DMS 273 (cell line): Measurements from ENCODE around the gene FRRS1L.

Experiments
- DNase-seq: peaks from one replicate; lab custom pipeline; 2025; ENCODE audit not compliant: unreplicated experiment; lab: John Stamatoyannopoulos, UW

The FRRS1L gene

GRCh38 chr9:109108318-109108717 is 58.7 kb downstream of the FRRS1L start:
- no peak for DNase-seq

GRCh38 chr9:109107402-109108240 is 59.4 kb downstream of the FRRS1L start:
- DNase-seq = no peak

GRCh38 chr9:109101810-109102209 is 65.2 kb downstream of the FRRS1L start:
- DNase-seq = no peak

- DNase-seq = no peak
These were observed 65.8 kb downstream of the FRRS1L start for GRCh38 chr9:109101202-109101595.

- DNase-seq = no peak
These were observed 66.4 kb downstream of the FRRS1L start for GRCh38 chr9:109100543-109101201.

GRCh38 chr9:109098960-109099308 is 68.1 kb downstream of the FRRS1L start:
- peak; percentile 46 for DNase-seq

GRCh38 chr9:109098171-109098959 is 68.7 kb downstream of the FRRS1L start:
- DNase-seq = peak; percentile 53

GRCh38 chr9:109097146-109097545 is 69.9 kb downstream of the FRRS1L start:
- no peak for DNase-seq

- DNase-seq = no peak
These were observed 71.7 kb downstream of the FRRS1L start for GRCh38 chr9:109095321-109095720.

- DNase-seq = no peak
These were observed 72.8 kb downstream of the FRRS1L start for GRCh38 chr9:109094268-109094667.

- DNase-seq = no peak
These were observed 74.5 kb downstream of the FRRS1L start for GRCh38 chr9:109092587-109092986.

- no peak for DNase-seq
These were observed 74.9 kb downstream of the FRRS1L start for GRCh38 chr9:109092051-109092580.

GRCh38 chr9:109088221-109088620 is 78.8 kb downstream of the FRRS1L start:
- DNase-seq = no peak

GRCh38 chr9:109087795-109088194 is 79.3 kb downstream of the FRRS1L start:
- no peak for DNase-seq

GRCh38 chr9:109086221-109086620 is 80.8 kb downstream of the FRRS1L start:
- DNase-seq = no peak

GRCh38 chr9:109085510-109085909 is 81.5 kb downstream of the FRRS1L start:
- no peak for DNase-seq

- no peak for DNase-seq
These were observed 83.1 kb downstream of the FRRS1L start for GRCh38 chr9:109083813-109084405.

- DNase-seq = no peak
These were observed 83.9 kb downstream of the FRRS1L start for GRCh38 chr9:109083141-109083540.

- DNase-seq = no peak
These were observed 84.9 kb downstream of the FRRS1L start for GRCh38 chr9:109082091-109082620.
